Lower leg skin (tissue), 4 donors: ENCODE measurements around the gene KSR2. TPM values are rescaled to one million over a fixed set of nuclear protein-coding genes. Genes with fewer than 3 reads are reported as not detected.

Experiments used
- DNase-seq, 2 donors: peaks; one replicate each; pipeline ENCODE4 v3.0.0-alpha.2; 2019; ENCODE audit warnings: low spot score in 2 of 2
- H3K4me3 ChIP-seq: fragments of 200-600 bp; sonication (generic); 2 replicates; pipeline ENCODE4 v1.5.1; 2017; ENCODE audit warnings: mild to moderate bottlenecking, low read depth; ENCODE audit not compliant: poor library complexity, severe bottlenecking
- POLR2A ChIP-seq, 2 donors: fragments of 450-650 bp; IDR thresholded peaks; one replicate each; pipeline ENCODE4 v1.6.1; 2016 to 2017; ENCODE audit warnings: antibody characterized with exemption in 2 of 2, mild to moderate bottlenecking in 1 of 2, moderate library complexity in 1 of 2
- WGBS, 2 donors: methylation state at CpG; one replicate each; pipeline ENCODE4 v1.1.5; 2018; 5-methylcytosine and 5-hydroxymethylcytosine counted together
- intact Hi-C: fragments of 100-400 bp; cut with DNase I; formaldehyde crosslinking; loops from one replicate; pipeline ENCODE4 v1.15.0; 2023; ENCODE audit warnings: low total_unique reads
- total RNA-seq, 4 donors: library from RNA; depleted of rRNA; stranded (reverse); fragments of >200 nt; gene quantifications; one replicate each; pipeline ENCODE4 v1.1.0, GENCODE V29; 2016
- TF ChIP-seq, protein P1 (sequence below), 3 donors: fragments of 450-650 bp; IDR thresholded peaks; one replicate each; pipeline ENCODE4 v1.5.1; 2016; ENCODE audit warnings: antibody characterized with exemption in 3 of 3, mild to moderate bottlenecking in 3 of 3, moderate library complexity in 2 of 3

Gene KSR2
- total RNA-seq, 4 donors from 2014 or later: 0.17 to 0.84 (median 0.35) TPM

GRCh38 chr12:117699118-117699517 lies 269.7 kb downstream of the KSR2 start:
- WGBS, 2 donors: 92 to 100% methylated on average over 1 of the region's 1 CpG
- no peak for DNase-seq
- intact Hi-C loops: no loop called here

DNA sequence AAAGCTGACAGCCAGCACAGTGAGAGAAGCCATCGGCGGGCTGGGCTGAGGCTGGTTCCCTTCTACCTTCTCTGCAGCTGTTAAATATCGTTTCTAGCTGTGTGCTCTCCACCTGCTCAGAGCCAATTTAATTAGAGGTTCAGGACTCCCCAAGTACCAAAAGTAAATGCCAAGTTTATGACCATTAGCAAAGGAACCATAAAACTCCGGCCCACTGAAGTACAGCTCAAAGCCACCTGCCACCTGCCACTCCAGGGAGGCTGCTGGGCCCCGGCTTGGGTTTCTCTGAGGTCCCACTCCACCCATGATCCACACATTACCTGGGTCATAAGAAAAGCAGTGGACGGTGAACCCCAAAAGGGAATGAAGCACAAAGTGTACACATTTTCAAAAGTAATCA lies 272.8 kb downstream of the KSR2 start:
- intact Hi-C loops: no loop called here
- DNase-seq: peak in 1 of 2 donors; percentile 46

More at GRCh38 chr12:117699118-117699517, 269.7 kb downstream of the KSR2 start:
- no peak for TF ChIP-seq POLR2A (IDR thresholded peaks at IDR 0.05)
- TF ChIP-seq, protein P1, sequence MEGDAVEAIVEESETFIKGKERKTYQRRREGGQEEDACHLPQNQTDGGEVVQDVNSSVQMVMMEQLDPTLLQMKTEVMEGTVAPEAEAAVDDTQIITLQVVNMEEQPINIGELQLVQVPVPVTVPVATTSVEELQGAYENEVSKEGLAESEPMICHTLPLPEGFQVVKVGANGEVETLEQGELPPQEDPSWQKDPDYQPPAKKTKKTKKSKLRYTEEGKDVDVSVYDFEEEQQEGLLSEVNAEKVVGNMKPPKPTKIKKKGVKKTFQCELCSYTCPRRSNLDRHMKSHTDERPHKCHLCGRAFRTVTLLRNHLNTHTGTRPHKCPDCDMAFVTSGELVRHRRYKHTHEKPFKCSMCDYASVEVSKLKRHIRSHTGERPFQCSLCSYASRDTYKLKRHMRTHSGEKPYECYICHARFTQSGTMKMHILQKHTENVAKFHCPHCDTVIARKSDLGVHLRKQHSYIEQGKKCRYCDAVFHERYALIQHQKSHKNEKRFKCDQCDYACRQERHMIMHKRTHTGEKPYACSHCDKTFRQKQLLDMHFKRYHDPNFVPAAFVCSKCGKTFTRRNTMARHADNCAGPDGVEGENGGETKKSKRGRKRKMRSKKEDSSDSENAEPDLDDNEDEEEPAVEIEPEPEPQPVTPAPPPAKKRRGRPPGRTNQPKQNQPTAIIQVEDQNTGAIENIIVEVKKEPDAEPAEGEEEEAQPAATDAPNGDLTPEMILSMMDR (IDR thresholded peaks at IDR 0.05): no peak
- H3K4me3 ChIP-seq: no peak overlapping the region

GRCh38 chr12:117692512-117692911 lies 276.3 kb downstream of the KSR2 start:
- TF ChIP-seq POLR2A (IDR thresholded peaks at IDR 0.05): no peak
- TF ChIP-seq, protein P1 (IDR thresholded peaks at IDR 0.05): no peak
- no peak overlapping the region for H3K4me3 ChIP-seq
- DNase-seq: no peak
- intact Hi-C loops: no loop called here
- WGBS, 2 donors: 86 to 92% methylated on average over 2 of the region's 2 CpGs

More for the DNA sequence above, 272.8 kb downstream of the KSR2 start:
- WGBS, 2 donors: 81% methylated on average over 6 of the region's 6 CpGs
- H3K4me3 ChIP-seq: no peak overlapping the region
- TF ChIP-seq, protein P1 (IDR thresholded peaks at IDR 0.05): no peak
- TF ChIP-seq POLR2A (IDR thresholded peaks at IDR 0.05): no peak

GRCh38 chr12:117689857-117690256 lies 278.9 kb downstream of the KSR2 start:
- TF ChIP-seq POLR2A (IDR thresholded peaks at IDR 0.05): no peak
- TF ChIP-seq, protein P1 (IDR thresholded peaks at IDR 0.05): no peak
- H3K4me3 ChIP-seq: no peak overlapping the region
- 57 to 78% methylated on average over 1 of the region's 1 CpG for WGBS, 2 donors
- intact Hi-C loops: no loop called here
- no peak for DNase-seq

DNA sequence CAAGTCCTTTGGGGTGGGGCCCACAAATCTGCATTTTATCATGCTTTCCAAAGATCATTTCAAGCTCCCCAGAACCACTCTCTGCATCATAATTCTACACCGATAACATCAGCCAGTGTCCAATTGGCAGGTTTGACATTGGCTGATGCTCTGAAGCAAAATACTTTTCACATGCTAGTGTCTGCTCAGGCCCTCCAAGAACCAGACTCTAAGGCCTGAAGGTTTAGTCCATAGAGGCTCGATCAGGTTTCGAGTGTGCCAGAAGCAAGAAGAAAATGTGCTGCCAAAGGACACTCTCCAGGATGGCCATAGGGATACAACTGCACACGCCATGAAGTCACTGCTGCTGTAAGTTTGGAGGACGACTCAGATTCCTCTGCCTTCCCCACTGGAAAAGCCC lies 280.3 kb downstream of the KSR2 start:
- no peak for DNase-seq
- intact Hi-C loops: no loop called here
- 73 to 75% methylated on average over 5 of the region's 5 CpGs for WGBS, 2 donors

More for the DNA sequence above, 280.3 kb downstream of the KSR2 start:
- TF ChIP-seq, protein P1 (IDR thresholded peaks at IDR 0.05): no peak
- TF ChIP-seq POLR2A (IDR thresholded peaks at IDR 0.05): no peak
- H3K4me3 ChIP-seq: no peak overlapping the region
